Endothelial cell (in vitro differentiated cells): ENCODE results near the gene KCNJ13. TPM values are rescaled to one million over a fixed set of nuclear protein-coding genes. Genes with fewer than 3 reads are reported as not detected.

Experiments
- DNase-seq: peaks from one replicate; pipeline ENCODE4 v3.0.0; 2021; ENCODE audit warnings: low spot score
- H3K27ac Mint-ChIP-seq: one replicate; pipeline ENCODE4 v1.8.0; 2021; ENCODE audit warnings: mixed read lengths, inconsistent platforms; ENCODE audit not compliant: unreplicated experiment
- H3K27me3 Mint-ChIP-seq: one replicate; pipeline ENCODE4 v1.8.0; 2021; ENCODE audit warnings: mild to moderate bottlenecking, moderate library complexity, mixed read lengths, inconsistent platforms; ENCODE audit not compliant: unreplicated experiment
- H3K36me3 Mint-ChIP-seq: one replicate; pipeline ENCODE4 v1.8.0; 2021; ENCODE audit warnings: mild to moderate bottlenecking, low read depth, mixed read lengths, inconsistent platforms; ENCODE audit not compliant: unreplicated experiment
- H3K4me1 Mint-ChIP-seq: one replicate; pipeline ENCODE4 v1.8.0; 2021; ENCODE audit warnings: mild to moderate bottlenecking, mixed read lengths, inconsistent platforms; ENCODE audit not compliant: unreplicated experiment
- H3K4me3 Mint-ChIP-seq: one replicate; pipeline ENCODE4 v1.8.0; 2021; ENCODE audit warnings: mild to moderate bottlenecking, mixed read lengths, inconsistent platforms; ENCODE audit not compliant: unreplicated experiment
- H3K9me3 Mint-ChIP-seq: one replicate; pipeline ENCODE4 v1.8.0; 2021; ENCODE audit warnings: mixed read lengths, inconsistent platforms; ENCODE audit not compliant: unreplicated experiment
- total RNA-seq: library from RNA; stranded (reverse); fragmentation: NEBNext Ultra II Directional; extraction: Animal tissue kit (Norgen Biotek cat#: 25700); gene quantifications from one replicate; pipeline ENCODE4 v1.2.1, GENCODE V29; 2021; ENCODE audit not compliant: unreplicated experiment
- TF ChIP-seq, protein P1 (sequence below): fragments of 200-600 bp; sonication (generic); IDR thresholded peaks from one replicate; pipeline ENCODE4 v1.5.0; 2021; ENCODE audit warnings: antibody characterized with exemption; ENCODE audit not compliant: unreplicated experiment

The KCNJ13 gene
- total RNA-seq, 1 donor from 2014 or later = not detected

- no peaks in the 10 kb centered on the region for H3K27me3 Mint-ChIP-seq
- H3K36me3 Mint-ChIP-seq = peaks cover 4% of the 10 kb centered on the region
- H3K4me3 Mint-ChIP-seq = no peak overlapping the region
- no peaks in the 10 kb centered on the region for H3K9me3 Mint-ChIP-seq
- H3K4me1 Mint-ChIP-seq = peaks cover 19% of the 10 kb centered on the region
- DNase-seq = no peak
- TF ChIP-seq, protein P1, sequence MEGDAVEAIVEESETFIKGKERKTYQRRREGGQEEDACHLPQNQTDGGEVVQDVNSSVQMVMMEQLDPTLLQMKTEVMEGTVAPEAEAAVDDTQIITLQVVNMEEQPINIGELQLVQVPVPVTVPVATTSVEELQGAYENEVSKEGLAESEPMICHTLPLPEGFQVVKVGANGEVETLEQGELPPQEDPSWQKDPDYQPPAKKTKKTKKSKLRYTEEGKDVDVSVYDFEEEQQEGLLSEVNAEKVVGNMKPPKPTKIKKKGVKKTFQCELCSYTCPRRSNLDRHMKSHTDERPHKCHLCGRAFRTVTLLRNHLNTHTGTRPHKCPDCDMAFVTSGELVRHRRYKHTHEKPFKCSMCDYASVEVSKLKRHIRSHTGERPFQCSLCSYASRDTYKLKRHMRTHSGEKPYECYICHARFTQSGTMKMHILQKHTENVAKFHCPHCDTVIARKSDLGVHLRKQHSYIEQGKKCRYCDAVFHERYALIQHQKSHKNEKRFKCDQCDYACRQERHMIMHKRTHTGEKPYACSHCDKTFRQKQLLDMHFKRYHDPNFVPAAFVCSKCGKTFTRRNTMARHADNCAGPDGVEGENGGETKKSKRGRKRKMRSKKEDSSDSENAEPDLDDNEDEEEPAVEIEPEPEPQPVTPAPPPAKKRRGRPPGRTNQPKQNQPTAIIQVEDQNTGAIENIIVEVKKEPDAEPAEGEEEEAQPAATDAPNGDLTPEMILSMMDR = no peak
- H3K27ac Mint-ChIP-seq = no peak overlapping the region
These were observed 2.5 kb downstream of the KCNJ13 start for GRCh38 chr2:232773815-232774214.

- H3K36me3 Mint-ChIP-seq = peaks cover 4% of the 10 kb centered on the region
- H3K27ac Mint-ChIP-seq = peak overlapping the region; percentile 89
- no peak overlapping the region for H3K4me3 Mint-ChIP-seq
- DNase-seq = no peak
- TF ChIP-seq, protein P1 = no peak
- peaks cover 19% of the 10 kb centered on the region for H3K4me1 Mint-ChIP-seq
- no peaks in the 10 kb centered on the region for H3K27me3 Mint-ChIP-seq
- no peaks in the 10 kb centered on the region for H3K9me3 Mint-ChIP-seq
These were observed 3.8 kb downstream of the KCNJ13 start for GRCh38 chr2:232772531-232772930.

DNA sequence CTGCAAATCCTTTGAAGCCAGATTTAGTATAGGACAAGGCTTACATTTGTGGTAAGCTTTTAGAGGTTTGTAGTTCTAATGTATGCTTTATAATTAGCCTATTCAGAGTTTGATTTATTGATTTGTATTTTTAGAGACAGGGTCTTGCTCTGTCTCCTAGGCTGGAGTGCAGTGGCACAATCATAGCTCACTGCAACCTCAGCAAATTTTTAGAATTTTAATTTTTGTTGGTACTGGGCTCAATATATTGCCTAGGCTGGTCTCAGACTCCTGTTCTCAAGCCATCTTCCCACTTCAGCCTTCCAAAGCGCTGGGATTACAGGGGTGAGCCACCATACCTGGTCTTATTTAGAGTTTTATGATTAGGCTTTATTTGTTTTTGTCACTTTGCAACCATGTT, 4.5 kb downstream of the KCNJ13 start:
- no peak for DNase-seq
- peaks cover 4% of the 10 kb centered on the region for H3K36me3 Mint-ChIP-seq
- no peak overlapping the region for H3K4me3 Mint-ChIP-seq
- H3K4me1 Mint-ChIP-seq = peaks cover 19% of the 10 kb centered on the region
- H3K27me3 Mint-ChIP-seq = no peaks in the 10 kb centered on the region
- H3K27ac Mint-ChIP-seq = peak overlapping the region; percentile 48
- H3K9me3 Mint-ChIP-seq = no peaks in the 10 kb centered on the region
- TF ChIP-seq, protein P1 = no peak

DNA sequence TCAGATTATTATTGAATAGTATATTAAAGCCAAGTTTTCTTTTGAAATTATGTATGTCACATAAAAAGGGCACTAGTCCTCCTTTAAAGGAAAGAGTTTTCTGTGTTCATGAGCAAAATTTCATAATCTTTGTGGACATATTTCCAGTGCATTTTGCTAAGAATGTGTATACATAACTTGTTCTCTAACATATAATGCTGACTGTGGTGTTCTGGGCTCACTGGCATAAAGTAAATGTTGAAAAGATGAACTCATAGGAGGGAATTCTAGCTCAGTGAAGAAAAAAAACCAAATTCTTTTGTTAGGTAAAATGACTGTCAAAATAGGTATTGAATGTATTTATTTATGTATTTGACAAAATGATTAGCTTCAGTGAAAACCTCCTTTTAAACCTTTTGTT, 6.2 kb downstream of the KCNJ13 start:
- Mint-ChIP-seq H3K4me3 (no peak overlapping the region), H3K27me3 (peaks cover 2% of the 10 kb centered on the region), H3K4me1 (peaks cover 24% of the 10 kb centered on the region), H3K27ac (no peak overlapping the region), H3K36me3 (no peaks in the 10 kb centered on the region), H3K9me3 (no peaks in the 10 kb centered on the region)
- TF ChIP-seq, protein P1 = no peak
- DNase-seq = no peak

DNA sequence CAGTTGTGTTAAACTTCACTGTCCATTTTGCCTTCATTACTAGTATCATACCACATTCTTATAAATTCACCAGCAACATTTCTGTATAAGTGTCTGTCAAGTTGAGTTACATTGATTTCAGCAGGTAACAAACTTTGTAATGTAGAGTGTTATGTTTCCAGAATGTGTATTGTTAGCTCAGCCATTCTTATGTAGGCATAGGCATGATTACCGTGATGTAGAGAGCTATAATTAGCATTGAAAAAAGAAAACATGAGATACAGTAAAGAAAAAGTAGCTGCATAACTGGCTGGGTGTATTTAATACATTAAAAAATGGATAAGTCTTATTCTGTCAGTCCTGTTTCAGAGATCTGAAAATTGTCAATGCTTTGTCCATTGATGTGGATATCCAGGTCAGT, 8.5 kb downstream of the KCNJ13 start:
- no peak overlapping the region for H3K4me3 Mint-ChIP-seq
- H3K36me3 Mint-ChIP-seq = peaks cover 6% of the 10 kb centered on the region
- H3K27ac Mint-ChIP-seq = no peak overlapping the region
- peaks cover 32% of the 10 kb centered on the region for H3K4me1 Mint-ChIP-seq
- TF ChIP-seq, protein P1 = no peak
- H3K27me3 Mint-ChIP-seq = peaks cover 4% of the 10 kb centered on the region
- H3K9me3 Mint-ChIP-seq = no peaks in the 10 kb centered on the region
- no peak for DNase-seq
